K562 (cell line): ENCODE measurements around the gene TK1. TPM values are rescaled to one million over a fixed set of nuclear protein-coding genes. Genes with fewer than 3 reads are reported as not detected.

Experiments used
- ARHGAP35 ChIP-seq: fragments of 450-650 bp; IDR thresholded peaks from 2 replicates; pipeline ENCODE4 v1.6.1; 2018; ENCODE audit not compliant: partially characterized antibody
- ATF1 ChIP-seq, 2 experiments: fragments of 450-650 bp in 1 of 2; IDR thresholded peaks; 2 replicates each; pipeline ENCODE4 v1.6.1; 2016; ENCODE audit warnings: missing compliant biosample characterization in 1 of 2, missing genetic modification characterization in 1 of 2
- ATF4 ChIP-seq: fragments of 450-650 bp; formaldehyde crosslinking; IDR thresholded peaks from 2 replicates; pipeline ENCODE4 v1.4.0; 2022; ENCODE audit warnings: mild to moderate bottlenecking, moderate library complexity
- ATF7 ChIP-seq: fragments of 450-650 bp; IDR thresholded peaks from 2 replicates; pipeline ENCODE4 v1.7.1; 2014; ENCODE audit warnings: mild to moderate bottlenecking, moderate library complexity
- CBFA2T2 ChIP-seq: fragments of 450-650 bp; conservative IDR thresholded peaks from 2 replicates; pipeline ENCODE4 v1.6.1; 2017; ENCODE audit warnings: mild to moderate bottlenecking
- CTBP1 ChIP-seq: fragments of 450-650 bp; IDR thresholded peaks from 2 replicates; pipeline ENCODE4 v1.6.1; 2016; ENCODE audit warnings: borderline replicate concordance
- CUX1 ChIP-seq: fragments of 200-800 bp; sonication (Bioruptor generic); IDR thresholded peaks from 2 replicates; pipeline ENCODE4 v1.6.1; 2016; ENCODE audit warnings: missing genetic modification characterization, missing compliant biosample characterization
- FOXJ3 ChIP-seq: sonication (generic); formaldehyde crosslinking; IDR thresholded peaks from 2 replicates; pipeline ENCODE4 v1.4.0; 2020; ENCODE audit warnings: mild to moderate bottlenecking, missing genetic modification reagents
- KHSRP ChIP-seq: fragments of 450-650 bp; IDR thresholded peaks from 2 replicates; pipeline ENCODE4 v1.6.1; 2017
- MCM3 ChIP-seq: fragments of 450-650 bp; IDR thresholded peaks from 2 replicates; pipeline ENCODE4 v1.6.1; 2016
- NR1H2 ChIP-seq: sonication (generic); formaldehyde crosslinking; IDR thresholded peaks from 2 replicates; pipeline ENCODE4 v1.4.0; 2020; ENCODE audit warnings: mild to moderate bottlenecking, missing genetic modification reagents
- PATZ1 ChIP-seq: fragments of 250-450 bp; sonication (Bioruptor Pico); IDR thresholded peaks from 2 replicates; pipeline ENCODE4 v1.5.0; 2020; ENCODE audit warnings: mild to moderate bottlenecking, borderline replicate concordance
- PHF8 ChIP-seq: fragments of 200-600 bp; sonication (generic); IDR thresholded peaks from 2 replicates; pipeline ENCODE4 v1.6.1; 2012; ENCODE audit warnings: mixed run types, mild to moderate bottlenecking, inconsistent platforms, low read length, moderate library complexity, borderline replicate concordance
- PRMT5 ChIP-seq: sonication (generic); formaldehyde crosslinking; IDR thresholded peaks from 2 replicates; pipeline ENCODE4 v1.5.0; 2020; ENCODE audit warnings: missing genetic modification reagents
- RHOXF2B ChIP-seq: fragments of 250-450 bp; sonication (Bioruptor Pico); conservative IDR thresholded peaks from 2 replicates; pipeline ENCODE4 v1.5.1; 2021
- SAFB2 ChIP-seq: fragments of 200-400 bp; formaldehyde crosslinking; IDR thresholded peaks from 2 replicates; pipeline ENCODE4 v1.6.1; 2018; ENCODE audit warnings: borderline replicate concordance, low read length, low read depth, moderate library complexity; ENCODE audit not compliant: severe bottlenecking
- SIX5 ChIP-seq, 2 experiments: IDR thresholded peaks; 2 replicates each; pipeline ENCODE4 v1.6.1; 2011; ENCODE audit warnings: low read length in 2 of 2, borderline replicate concordance in 1 of 2, low read depth in 1 of 2, mild to moderate bottlenecking in 1 of 2, moderate library complexity in 1 of 2; ENCODE audit not compliant: insufficient read depth in 1 of 2
- SMAD4 ChIP-seq: fragments of 250-450 bp; sonication (Bioruptor Pico); conservative IDR thresholded peaks from 2 replicates; pipeline ENCODE4 v1.8.0; 2021; ENCODE audit warnings: inconsistent platforms, mild to moderate bottlenecking, moderate library complexity
- ZNF644 ChIP-seq: fragments of 200-800 bp; sonication (Bioruptor generic); IDR thresholded peaks from 2 replicates; pipeline ENCODE4 v1.6.1; 2016; ENCODE audit warnings: low read depth, missing genetic modification characterization, missing compliant biosample characterization
- ZNF76 ChIP-seq: fragments of 250-450 bp; sonication (Bioruptor Pico); IDR thresholded peaks from 2 replicates; pipeline ENCODE4 v1.4.0; 2020; ENCODE audit warnings: mild to moderate bottlenecking, moderate library complexity, borderline replicate concordance
- polyA plus RNA-seq, 8 experiments: library from polyadenylated mRNA; depleted of rRNA in 4 of 8; stranded (reverse) in 5 of 8; unstranded in 3 of 8; fragments of >200 nt; fragmentation: Nextera tagmentation in 2 of 8; fragmentation: Illumina TruSeq in 1 of 8; extraction: Ambion mirVana in 2 of 8; extraction: Trizol in 1 of 8; gene quantifications; 2 replicates each; pipeline versions ENCODE4 v1.2.1 to v1.2.3, GENCODE V29; 2011 to 2014; ENCODE audit warnings: inconsistent platforms in 1 of 8, missing spikeins in 1 of 8
- total RNA-seq, 7 experiments: library from RNA; depleted of rRNA in 6 of 7; stranded (reverse); fragments of >200 nt in 6 of 7; fragmentation: Illumina TruSeq in 2 of 7; extraction: Trizol in 2 of 7; gene quantifications; 2 replicates each; pipeline versions ENCODE4 v1.2.1 to v1.2.3, GENCODE V29; 2011 to 2021; ENCODE audit warnings: low replicate concordance in 1 of 7

The TK1 gene
- total and polyA plus RNA-seq, 9 of the 15 experiments (the other 6 are each of a cell fraction or from before 2014, with no cell fraction given), result 8.4 to 280 (median 103) TPM

- no peak for TF ChIP-seq ATF4 (CRISPR knock-in tag)
- no peak; a peak in 1 of 4 replicates for TF ChIP-seq SIX5 (IDR thresholded peaks at IDR 0.05; ENCODE audit: borderline replicate concordance in 1 of 2, insufficient read depth in 1 of 2, low read depth in 1 of 2, low read length in 2 of 2)
- TF ChIP-seq CTBP1, result peak; percentile 95
- no peak for TF ChIP-seq ATF1 (CRISPR knock-in tag; IDR thresholded peaks at IDR 0.05)
- TF ChIP-seq ATF1 (tag; IDR thresholded peaks at IDR 0.05), result peak; percentile 80
- TF ChIP-seq RHOXF2B (CRISPR knock-in tag), result no peak
- TF ChIP-seq PHF8, result peak; percentile 92; the same call in 1 of the 2 replicates
- no peak for TF ChIP-seq MCM3
- TF ChIP-seq ATF7, result peak; percentile 88
- no peak for TF ChIP-seq KHSRP
- TF ChIP-seq SMAD4 (CRISPR knock-in tag), result peak; percentile 48; the same call in 1 of the 2 replicates
- no peak for TF ChIP-seq CBFA2T2
- no peak for TF ChIP-seq CUX1 (CRISPR knock-in tag)
- 0 out of 2 replicates have a peak, but pooled peaks have one; percentile 30 for TF ChIP-seq PRMT5
- TF ChIP-seq ZNF76 (CRISPR knock-in tag), result no peak
- TF ChIP-seq ARHGAP35, result no peak
- no peak for TF ChIP-seq PATZ1 (CRISPR knock-in tag)
- no peak for TF ChIP-seq NR1H2 (CRISPR knock-in tag)
- TF ChIP-seq FOXJ3, result no peak
- no peak for TF ChIP-seq SAFB2
- TF ChIP-seq ZNF644 (tag), result no peak
Measured at GRCh38 chr17:78186692-78187595, at the start of gene TK1, which contains the start of gene AFMID (continued).
